IPS-11a (cell line): ENCODE data around the gene SPRTN.
"Not testable (repeated sequence)": the region's sequence is repeated elsewhere in the genome, so short reads cannot be mapped to it uniquely, and the experiment has no call there.

Experiments used
- H3K4me3 ChIP-seq: one replicate; pipeline ENCODE4 v1.5.1; 2013; ENCODE audit warnings: low read depth, low read length, control low read depth

Gene SPRTN

GRCh38 chr1:231335663-231336602 is 2.2 kb upstream of the SPRTN start:
- H3K4me3 ChIP-seq = peak overlapping the region; percentile 100

GRCh38 chr1:231337043-231337471 is 1.0 kb upstream of the SPRTN start:
- peak overlapping the region; percentile 100 for H3K4me3 ChIP-seq

- peak within 1 kb of the TSS; percentile 100 for H3K4me3 ChIP-seq
These were observed 422 bp upstream of the SPRTN start, which contains the start of gene EXOC8 for GRCh38 chr1:231337472-231338269. Gene EXOC8, minus strand, starts transcription at chr1:231337852. Its CDS starts 107 bp downstream, at chr1:231337745.

GRCh38 chr1:231340328-231341013 is 2.4 kb downstream of the SPRTN start:
- H3K4me3 ChIP-seq = no peak overlapping the region

GRCh38 chr1:231347961-231348360 is 9.9 kb downstream of the SPRTN start:
- no peak overlapping the region for H3K4me3 ChIP-seq

- H3K4me3 ChIP-seq = no peak overlapping the region
These were observed 10.3 kb downstream of the SPRTN start for GRCh38 chr1:231348442-231348841.

- not testable (repeated sequence) for H3K4me3 ChIP-seq
These were observed 10.8 kb downstream of the SPRTN start for GRCh38 chr1:231348856-231349255.

- H3K4me3 ChIP-seq = no peak overlapping the region
These were observed 13.7 kb downstream of the SPRTN start for GRCh38 chr1:231351816-231352215.

- H3K4me3 ChIP-seq = no peak overlapping the region
These were observed 15.0 kb downstream of the SPRTN start for GRCh38 chr1:231353086-231353485.

GRCh38 chr1:231354330-231355020 is 16.4 kb downstream of the SPRTN start:
- no peak overlapping the region for H3K4me3 ChIP-seq

- H3K4me3 ChIP-seq = no peak overlapping the region
These were observed 17.1 kb downstream of the SPRTN start for GRCh38 chr1:231355171-231355570.

- H3K4me3 ChIP-seq = no peak overlapping the region
These were observed 19.2 kb downstream of the SPRTN start for GRCh38 chr1:231357187-231357772.

- H3K4me3 ChIP-seq = no peak overlapping the region
These were observed 19.8 kb downstream of the SPRTN start for GRCh38 chr1:231357831-231358354.

- H3K4me3 ChIP-seq = no peak overlapping the region
These were observed 21.0 kb downstream of the SPRTN start for GRCh38 chr1:231359113-231359512.

- H3K4me3 ChIP-seq = no peak overlapping the region
These were observed 24.2 kb downstream of the SPRTN start for GRCh38 chr1:231362325-231362724.

GRCh38 chr1:231363624-231364023 is 25.5 kb downstream of the SPRTN start:
- no peak overlapping the region for H3K4me3 ChIP-seq

- H3K4me3 ChIP-seq = no peak overlapping the region
These were observed 26.1 kb downstream of the SPRTN start for GRCh38 chr1:231364192-231364591.

GRCh38 chr1:231369282-231369681 is 31.2 kb downstream of the SPRTN start:
- no peak overlapping the region for H3K4me3 ChIP-seq

GRCh38 chr1:231372501-231372900 is 34.4 kb downstream of the SPRTN start:
- no peak overlapping the region for H3K4me3 ChIP-seq

- no peak overlapping the region for H3K4me3 ChIP-seq
These were observed 36.3 kb downstream of the SPRTN start for GRCh38 chr1:231374394-231374793.
